ENCODE results near the gene ADI1. TPM values are rescaled to one million over a fixed set of nuclear protein-coding genes. Genes with fewer than 3 reads are reported as not detected.

ADI1 gene, protein sequence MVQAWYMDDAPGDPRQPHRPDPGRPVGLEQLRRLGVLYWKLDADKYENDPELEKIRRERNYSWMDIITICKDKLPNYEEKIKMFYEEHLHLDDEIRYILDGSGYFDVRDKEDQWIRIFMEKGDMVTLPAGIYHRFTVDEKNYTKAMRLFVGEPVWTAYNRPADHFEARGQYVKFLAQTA
- total RNA-seq, result 79.2 and 93.4 TPM in 2 replicates

GRCh38 chr2:3519255-3520205, at the start of gene ADI1:
Gene ADI1 (minus strand): TSS chr2:3519531. CDS start chr2:3519487, 44 bp downstream.

GRCh38 chr2:3558205-3559014, 39.1 kb upstream of the ADI1 start, which contains the start of gene RNASEH1:
Gene RNASEH1 (minus strand): TSS chr2:3558333. CDS start chr2:3558260, 73 bp downstream.

Other genes with a start within 250 kb of the ADI1 start
- 27.4 and 53.5 TPM in 2 replicates for gene EIPR1, start 141.7 kb downstream of the ADI1 start, total RNA-seq
- gene TRAPPC12, start 139.8 kb downstream of the ADI1 start, total RNA-seq, result 78.3 and 78.4 TPM in 2 replicates
- gene RNASEH1, start 38.8 kb upstream of the ADI1 start, total RNA-seq, result 14.6 and 21.1 TPM in 2 replicates
- 3,319 and 5,591 TPM in 2 replicates for gene RPS7, start 55.7 kb upstream of the ADI1 start, total RNA-seq
- gene COLEC11, start 75.6 kb upstream of the ADI1 start, total RNA-seq, result 1.4 and 8.9 TPM in 2 replicates
- not detected in 2 replicates for gene ALLC, start 138.7 kb upstream of the ADI1 start, total RNA-seq
- not detected in 2 replicates for gene DCDC2C, start 184.0 kb upstream of the ADI1 start, total RNA-seq